ENCODE results near the gene VAC14.

The VAC14 gene

GRCh38 chr16:70758786-70759185 is 42.2 kb downstream of the VAC14 start:
- Histone ChIP-seq H3F3A (ENCODE audit: insufficient read depth, low read length) (no peaks in the 10 kb centered on the region), H3K9ac (ENCODE audit: low read length) (no peak overlapping the region), H4K20me1 (ENCODE audit: insufficient read depth, low read length) (no peaks in the 10 kb centered on the region), H3K79me2 (ENCODE audit: insufficient read depth, low read length) (no peaks in the 10 kb centered on the region), H3K4me1 (ENCODE audit: insufficient read depth, low read length, severe bottlenecking) (no peaks in the 10 kb centered on the region), H2AFZ (ENCODE audit: low read length) (no peak overlapping the region), H3K4me3 (ENCODE audit: low read depth, low read length, poor library complexity, severe bottlenecking) (no peak overlapping the region), H3K36me3 (ENCODE audit: insufficient read depth, low read length) (peaks cover 8% of the 10 kb centered on the region; the same call in 1 of the 2 replicates), H3K9me3 (ENCODE audit: low read length) (no peaks in the 10 kb centered on the region), H3K4me2 (ENCODE audit: low read length) (no peak overlapping the region), H3K27me3 (ENCODE audit: insufficient read depth, low read length) (no peaks in the 10 kb centered on the region), H3K9me2 (ENCODE audit: low read depth, low read length) (no peaks in the 10 kb centered on the region), H3K27ac (ENCODE audit: low read depth, low read length, poor library complexity, severe bottlenecking) (no peak overlapping the region)
- TF ChIP-seq CTCF (IDR thresholded peaks at IDR 0.05; ENCODE audit: low read length), result no peak
- no peak for TF ChIP-seq EZH2 (IDR thresholded peaks at IDR 0.05; ENCODE audit: borderline replicate concordance, low read length)

DNA sequence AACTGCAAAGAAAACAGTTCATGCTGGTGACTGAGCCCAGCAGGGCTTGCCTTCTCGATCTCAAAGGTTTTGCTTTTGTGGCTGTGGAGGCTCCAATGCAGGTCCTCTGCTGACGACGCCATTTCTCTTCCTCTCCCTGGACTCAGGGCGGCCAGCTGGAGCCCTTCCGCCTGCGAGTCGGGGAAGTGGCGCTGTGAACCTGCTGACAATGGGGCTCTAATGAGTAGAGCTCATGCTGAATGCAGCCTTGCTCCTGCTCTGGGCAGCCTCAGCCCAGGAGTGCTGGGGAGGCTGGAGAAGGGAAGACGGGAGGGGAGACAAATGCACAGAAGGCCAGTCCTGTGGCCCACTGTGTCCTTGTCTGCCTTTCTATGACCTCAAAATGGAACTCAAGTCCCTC is 43.8 kb downstream of the VAC14 start:
- no peaks in the 10 kb centered on the region for H3K79me2 ChIP-seq (ENCODE audit: insufficient read depth, low read length)
- no peak overlapping the region for H3K27ac ChIP-seq (ENCODE audit: low read depth, low read length, poor library complexity, severe bottlenecking)
- no peak overlapping the region for H3K9ac ChIP-seq (ENCODE audit: low read length)
- H3K9me2 ChIP-seq (ENCODE audit: low read depth, low read length), result no peaks in the 10 kb centered on the region
- H3K9me3 ChIP-seq (ENCODE audit: low read length), result no peaks in the 10 kb centered on the region
- no peaks in the 10 kb centered on the region for H3F3A ChIP-seq (ENCODE audit: insufficient read depth, low read length)
- TF ChIP-seq EZH2 (IDR thresholded peaks at IDR 0.05; ENCODE audit: borderline replicate concordance, low read length), result no peak
- no peak for TF ChIP-seq CTCF (IDR thresholded peaks at IDR 0.05; ENCODE audit: low read length)
- no peak overlapping the region for H2AFZ ChIP-seq (ENCODE audit: low read length)
- H3K27me3 ChIP-seq (ENCODE audit: insufficient read depth, low read length), result no peaks in the 10 kb centered on the region
- H3K4me1 ChIP-seq (ENCODE audit: insufficient read depth, low read length, severe bottlenecking), result no peaks in the 10 kb centered on the region
- H3K4me2 ChIP-seq (ENCODE audit: low read length), result no peak overlapping the region
- peaks cover 4% of the 10 kb centered on the region; the same call in 1 of the 2 replicates for H3K36me3 ChIP-seq (ENCODE audit: insufficient read depth, low read length)
- H4K20me1 ChIP-seq (ENCODE audit: insufficient read depth, low read length), result no peaks in the 10 kb centered on the region
- no peak overlapping the region for H3K4me3 ChIP-seq (ENCODE audit: low read depth, low read length, poor library complexity, severe bottlenecking)

GRCh38 chr16:70756071-70756470 is 44.9 kb downstream of the VAC14 start:
- Histone ChIP-seq H3F3A (ENCODE audit: insufficient read depth, low read length) (no peaks in the 10 kb centered on the region), H2AFZ (ENCODE audit: low read length) (no peak overlapping the region), H4K20me1 (ENCODE audit: insufficient read depth, low read length) (no peaks in the 10 kb centered on the region), H3K9ac (ENCODE audit: low read length) (no peak overlapping the region), H3K36me3 (ENCODE audit: insufficient read depth, low read length) (no peaks in the 10 kb centered on the region; the same call in 1 of the 2 replicates), H3K9me3 (ENCODE audit: low read length) (no peaks in the 10 kb centered on the region), H3K27ac (ENCODE audit: low read depth, low read length, poor library complexity, severe bottlenecking) (no peak overlapping the region), H3K4me1 (ENCODE audit: insufficient read depth, low read length, severe bottlenecking) (no peaks in the 10 kb centered on the region), H3K27me3 (ENCODE audit: insufficient read depth, low read length) (no peaks in the 10 kb centered on the region), H3K9me2 (ENCODE audit: low read depth, low read length) (no peaks in the 10 kb centered on the region), H3K79me2 (ENCODE audit: insufficient read depth, low read length) (no peaks in the 10 kb centered on the region), H3K4me2 (ENCODE audit: low read length) (no peak overlapping the region), H3K4me3 (ENCODE audit: low read depth, low read length, poor library complexity, severe bottlenecking) (no peak overlapping the region)
- TF ChIP-seq EZH2 (IDR thresholded peaks at IDR 0.05; ENCODE audit: borderline replicate concordance, low read length) (no peak), CTCF (IDR thresholded peaks at IDR 0.05; ENCODE audit: low read length) (no peak)

Data from OCI-LY1 (cell line).